Mucosa of stomach (tissue), 1 donor: ENCODE measurements around the gene SLC39A3.
A peak's percentile ranks its signal among the peaks of the same experiment; 100 is the strongest.

Experiments
- H3K27me3 ChIP-seq: one replicate; pipeline ENCODE4 v1.7.0; 2013; ENCODE audit warnings: mild to moderate bottlenecking, low read length; ENCODE audit not compliant: control insufficient read depth, insufficient read depth
- H3K36me3 ChIP-seq: one replicate; pipeline ENCODE4 v1.7.0; 2013; ENCODE audit warnings: low read length; ENCODE audit not compliant: control insufficient read depth, insufficient read depth
- H3K4me1 ChIP-seq: one replicate; pipeline ENCODE4 v1.7.0; 2013; ENCODE audit warnings: mild to moderate bottlenecking, low read length; ENCODE audit not compliant: control insufficient read depth, insufficient read depth
- H3K4me3 ChIP-seq: one replicate; pipeline ENCODE4 v1.7.0; 2013; ENCODE audit warnings: low read length
- H3K9ac ChIP-seq: one replicate; pipeline ENCODE4 v1.7.0; 2013; ENCODE audit warnings: mild to moderate bottlenecking, low read length, moderate library complexity
- H3K9me3 ChIP-seq: one replicate; pipeline ENCODE4 v1.7.0; 2013; ENCODE audit warnings: mild to moderate bottlenecking, low read length, moderate library complexity; ENCODE audit not compliant: control insufficient read depth
- donor health status: Pancreatic carcinoma.

SLC39A3 gene

DNA sequence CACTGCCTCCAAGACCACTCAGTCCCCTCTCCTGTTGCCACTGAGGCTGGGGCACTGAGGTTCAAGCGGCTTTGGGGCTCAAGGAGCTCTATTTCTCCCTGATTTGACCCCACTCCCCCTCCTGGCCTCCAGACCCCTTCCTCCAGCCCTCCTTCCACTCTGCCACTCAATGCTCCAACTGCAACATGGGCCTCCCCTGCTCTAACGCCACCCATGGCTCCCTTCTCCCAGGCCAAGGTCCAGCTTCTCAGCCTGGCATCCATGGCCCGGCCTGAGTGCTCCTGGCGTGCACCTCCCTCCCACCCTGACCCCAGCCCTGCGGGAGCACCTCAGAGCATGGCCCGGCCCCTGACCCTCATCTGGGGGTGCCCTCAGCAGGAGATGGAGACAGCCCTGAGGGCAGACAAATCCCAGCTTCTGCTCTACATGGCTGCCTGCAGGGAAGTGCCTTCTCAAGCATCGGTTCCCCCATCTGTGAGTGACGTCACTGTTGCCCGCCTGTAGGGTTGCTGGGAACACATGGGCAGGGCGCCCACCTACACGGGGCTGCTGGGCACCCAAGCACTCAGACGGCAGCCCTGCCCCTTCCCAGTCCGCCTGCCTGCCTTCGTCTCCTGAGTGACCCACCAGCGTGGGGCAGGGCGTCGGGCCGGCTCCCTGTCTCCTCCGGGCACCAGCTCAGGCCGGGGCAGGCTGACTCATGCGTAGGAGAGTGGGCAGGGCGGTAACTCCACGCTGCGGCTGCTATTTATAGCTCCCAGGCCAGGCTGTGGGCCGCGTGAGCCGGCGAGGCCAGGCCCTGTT lies 17.1 kb downstream of the SLC39A3 start:
- Histone ChIP-seq H3K4me3 (no peak overlapping the region), H3K9me3 (no peaks in the 10 kb centered on the region), H3K36me3 (no peaks in the 10 kb centered on the region), H3K4me1 (peaks cover 16% of the 10 kb centered on the region), H3K9ac (no peak overlapping the region), H3K27me3 (peaks cover 58% of the 10 kb centered on the region)

DNA sequence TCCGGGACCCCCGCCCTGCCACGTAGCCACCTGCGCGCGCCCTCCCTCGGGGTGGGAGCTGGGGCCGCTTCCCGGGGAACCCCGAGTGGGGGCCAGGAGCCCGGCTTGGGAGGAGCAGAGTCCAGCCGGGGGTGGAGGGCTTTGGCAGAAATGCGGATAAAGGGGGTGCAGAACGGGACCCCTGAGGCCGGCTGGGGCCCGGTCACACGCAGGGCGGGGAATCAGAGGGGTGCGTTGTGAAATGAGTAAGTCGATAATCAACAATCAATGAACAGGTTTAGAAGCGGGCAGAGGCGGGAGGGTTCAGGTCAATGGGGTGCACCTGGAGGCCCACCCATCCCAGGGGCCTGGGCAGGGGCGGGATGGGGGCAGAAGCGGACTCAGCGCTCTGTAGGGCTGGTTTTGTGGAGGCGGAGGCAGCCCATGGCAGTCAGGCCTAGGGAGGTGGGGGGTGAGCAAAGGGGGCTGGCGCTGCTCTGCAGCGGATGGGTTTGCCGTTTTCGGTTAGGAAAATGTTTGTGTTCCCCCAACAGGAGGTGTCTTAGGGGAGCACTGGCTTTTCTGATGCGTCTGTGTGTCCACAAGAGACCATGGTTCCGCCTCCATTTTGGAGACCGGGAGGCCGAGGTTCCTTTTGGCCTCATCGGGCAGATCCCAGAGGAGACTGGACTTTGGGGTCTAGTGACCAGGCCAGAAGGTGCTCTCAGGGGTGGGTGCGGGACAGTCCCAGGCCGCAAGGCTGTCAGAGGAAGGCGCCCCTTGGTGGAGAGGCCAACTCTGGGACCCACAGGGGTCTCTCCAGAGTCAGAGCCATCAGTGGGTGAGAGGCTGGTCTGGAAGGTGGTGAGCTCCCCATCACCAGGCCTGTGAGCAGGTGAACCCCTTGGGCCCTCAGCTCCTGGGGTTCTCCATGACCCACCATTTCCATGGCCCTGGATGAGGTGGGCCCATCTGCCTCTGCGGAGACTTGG lies 18.0 kb downstream of the SLC39A3 start:
- Histone ChIP-seq H3K27me3 (peaks cover 49% of the 10 kb centered on the region), H3K36me3 (no peaks in the 10 kb centered on the region), H3K4me3 (no peak overlapping the region), H3K4me1 (peaks cover 16% of the 10 kb centered on the region), H3K9me3 (no peaks in the 10 kb centered on the region), H3K9ac (peak overlapping the region; percentile 15)

DNA sequence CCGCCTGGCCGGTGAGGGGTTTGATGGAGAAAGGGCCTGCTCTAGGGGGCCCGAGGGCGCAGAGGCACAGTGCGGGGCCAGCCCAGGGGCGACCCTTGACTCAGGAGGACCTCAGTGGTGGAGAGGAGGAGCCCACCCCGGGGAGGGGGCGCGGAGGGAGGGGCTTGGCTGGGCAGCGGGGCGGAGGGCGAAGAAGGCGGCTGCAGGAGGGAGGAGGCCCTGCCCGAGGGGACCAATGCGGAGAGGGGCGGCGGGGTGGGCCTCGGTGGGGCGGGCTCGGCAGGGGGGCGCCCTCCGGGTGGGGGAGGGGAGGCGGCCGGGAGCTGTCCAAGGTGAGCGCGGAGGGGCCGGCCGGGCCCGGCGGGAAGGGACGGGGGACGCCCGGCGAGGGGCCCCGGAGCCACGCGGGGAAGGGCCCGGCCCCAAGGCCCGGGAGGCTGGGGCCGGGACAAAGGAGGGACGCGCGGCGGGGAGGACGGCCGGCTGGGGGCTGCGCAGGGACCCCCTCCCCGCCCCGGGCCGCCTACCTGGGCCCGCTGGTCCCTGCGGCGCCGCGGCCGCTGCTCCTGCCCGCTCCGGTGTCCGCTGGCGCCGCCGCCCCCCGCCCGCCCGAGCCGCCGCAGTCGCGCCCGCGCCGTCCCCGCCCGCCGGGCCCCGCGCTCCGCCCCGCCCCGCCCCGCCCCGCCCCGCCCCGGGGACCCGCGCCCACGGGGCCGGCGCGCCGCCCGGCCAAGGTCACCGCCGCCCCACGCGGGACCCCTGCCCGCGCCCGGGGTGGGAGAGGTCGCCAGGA lies 18.8 kb downstream of the SLC39A3 start, which contains the start of gene DIRAS1:
Gene DIRAS1, minus strand, starts transcription at position 596 of the 793 bp plus-strand sequence. CDS start 3,566 bp downstream, outside the sequence.
- Histone ChIP-seq H3K9ac (peak within 1 kb of the TSS; percentile 15), H3K9me3 (no peaks in the 10 kb centered on the region), H3K4me3 (no peak within 1 kb of the TSS), H3K27me3 (peaks cover 41% of the 10 kb centered on the region), H3K4me1 (peaks cover 16% of the 10 kb centered on the region), H3K36me3 (no peaks in the 10 kb centered on the region)

DNA sequence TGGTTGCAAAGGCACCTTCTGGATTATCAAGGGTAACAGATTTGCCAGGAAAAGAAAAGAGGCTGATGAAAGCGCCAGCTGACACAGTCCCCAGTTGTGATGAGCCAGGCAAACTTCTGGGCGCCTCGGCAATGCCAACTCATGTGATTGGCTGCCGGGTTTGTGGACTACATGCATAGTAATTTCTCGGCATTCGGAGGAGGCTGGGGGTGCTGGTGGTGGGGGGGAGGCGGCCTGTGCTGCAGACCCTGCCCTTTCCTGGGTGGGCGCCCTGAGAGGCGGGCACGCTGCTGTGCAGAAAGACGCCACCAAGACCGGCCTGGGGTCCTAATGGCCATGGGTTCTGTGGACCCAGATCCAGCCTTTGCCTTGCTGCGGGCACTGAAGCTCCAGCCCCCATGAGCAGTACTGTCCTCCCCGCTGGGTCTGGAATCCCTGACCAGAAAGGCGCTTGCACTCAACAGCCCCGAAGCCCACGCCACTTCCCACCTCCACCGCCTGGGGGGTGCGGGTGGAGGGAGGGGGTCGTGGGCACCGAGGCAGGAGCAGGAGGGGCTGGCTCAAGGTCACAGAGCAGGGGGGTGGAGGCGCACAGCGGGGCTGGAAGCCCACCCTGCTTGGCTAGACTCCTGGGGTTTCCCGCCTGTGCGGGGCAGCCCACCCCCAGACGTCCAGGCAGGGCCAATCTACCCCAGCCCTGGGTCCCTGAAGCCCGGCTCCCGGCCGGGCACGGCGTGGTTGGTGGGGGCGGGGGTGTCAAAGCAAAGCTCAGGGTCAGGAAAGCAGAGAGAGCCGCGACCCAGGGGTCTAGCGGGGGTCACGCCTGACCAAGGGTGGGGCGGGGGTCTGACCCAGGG lies 19.7 kb downstream of the SLC39A3 start:
- Histone ChIP-seq H3K9me3 (peaks cover 4% of the 10 kb centered on the region), H3K9ac (no peak overlapping the region), H3K4me1 (peaks cover 16% of the 10 kb centered on the region), H3K36me3 (no peaks in the 10 kb centered on the region), H3K4me3 (no peak overlapping the region), H3K27me3 (peaks cover 40% of the 10 kb centered on the region)

DNA sequence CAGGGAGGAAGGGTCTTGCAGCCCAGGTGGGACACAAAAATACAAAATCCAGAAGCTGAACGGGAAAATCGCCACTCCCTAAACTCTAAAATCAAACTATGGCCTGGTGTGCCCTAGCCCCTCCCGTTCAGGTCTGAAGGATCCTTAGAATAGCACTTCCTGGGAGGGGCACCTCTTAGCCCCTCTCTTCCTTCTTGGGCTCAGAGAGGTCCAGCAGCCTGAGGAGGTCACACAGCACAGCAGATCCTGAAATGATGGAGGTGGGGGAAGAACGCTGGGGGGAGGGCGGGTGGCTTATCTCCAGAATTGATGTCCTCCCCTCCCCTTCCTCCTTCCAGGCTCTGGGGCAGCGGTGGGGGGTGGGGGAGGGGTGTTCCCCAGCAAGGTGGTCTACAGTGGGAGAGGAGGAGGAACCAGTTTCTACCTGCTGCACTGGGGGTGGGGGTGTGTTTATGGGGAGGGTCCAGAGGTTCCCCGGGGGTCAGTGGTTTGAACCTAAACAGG lies 20.5 kb downstream of the SLC39A3 start:
- no peak overlapping the region for H3K4me3 ChIP-seq
- peaks cover 4% of the 10 kb centered on the region for H3K9me3 ChIP-seq
- peaks cover 16% of the 10 kb centered on the region for H3K4me1 ChIP-seq
- no peaks in the 10 kb centered on the region for H3K36me3 ChIP-seq
- H3K27me3 ChIP-seq = peaks cover 37% of the 10 kb centered on the region
- H3K9ac ChIP-seq = no peak overlapping the region

DNA sequence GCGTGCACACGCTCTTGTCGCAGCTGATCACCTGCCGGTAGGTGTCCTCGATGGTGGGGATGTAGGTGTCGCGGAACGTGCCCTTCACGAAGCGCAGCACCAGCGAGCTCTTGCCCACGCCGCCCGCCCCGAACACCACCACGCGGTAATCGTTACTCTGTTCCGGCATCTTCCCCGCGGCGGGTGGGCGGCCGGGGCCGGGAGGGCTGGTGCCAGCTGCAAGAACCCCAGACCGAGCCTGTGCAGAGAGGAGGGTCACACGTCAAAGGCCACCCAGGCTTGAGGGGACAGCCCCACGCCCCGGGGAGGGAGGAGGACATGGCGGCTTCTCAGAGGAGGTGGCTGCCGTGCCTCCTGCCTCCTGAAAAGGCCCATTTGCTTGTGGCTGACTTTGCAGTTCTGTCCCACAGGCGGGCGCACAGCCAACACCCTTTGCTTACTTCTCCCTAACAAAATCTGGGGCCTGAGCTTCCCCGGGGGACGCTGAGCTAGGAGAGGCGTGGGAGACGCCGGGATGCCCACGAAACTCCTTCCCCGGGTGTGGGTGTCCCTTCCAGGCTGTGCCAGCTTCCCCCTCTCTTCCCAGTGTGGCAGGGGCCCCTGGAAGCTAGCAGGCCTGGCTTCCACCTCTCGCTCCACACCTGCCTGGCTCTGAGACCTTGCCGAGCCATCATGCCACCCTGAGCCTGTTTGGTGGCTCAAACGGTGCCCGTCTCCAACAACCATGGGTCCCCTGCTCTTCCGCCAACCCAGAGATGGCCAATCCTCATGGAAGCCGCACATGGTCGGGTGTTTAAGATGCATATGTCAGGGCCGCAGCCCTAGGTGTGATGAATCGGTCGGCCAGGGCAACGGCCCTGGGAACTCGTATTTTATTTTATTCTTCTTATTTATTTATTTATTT lies 21.9 kb downstream of the SLC39A3 start:
- H3K9me3 ChIP-seq = peaks cover 4% of the 10 kb centered on the region
- no peak overlapping the region for H3K9ac ChIP-seq
- H3K4me1 ChIP-seq = peaks cover 7% of the 10 kb centered on the region
- H3K36me3 ChIP-seq = no peaks in the 10 kb centered on the region
- peaks cover 31% of the 10 kb centered on the region for H3K27me3 ChIP-seq
- no peak overlapping the region for H3K4me3 ChIP-seq

DNA sequence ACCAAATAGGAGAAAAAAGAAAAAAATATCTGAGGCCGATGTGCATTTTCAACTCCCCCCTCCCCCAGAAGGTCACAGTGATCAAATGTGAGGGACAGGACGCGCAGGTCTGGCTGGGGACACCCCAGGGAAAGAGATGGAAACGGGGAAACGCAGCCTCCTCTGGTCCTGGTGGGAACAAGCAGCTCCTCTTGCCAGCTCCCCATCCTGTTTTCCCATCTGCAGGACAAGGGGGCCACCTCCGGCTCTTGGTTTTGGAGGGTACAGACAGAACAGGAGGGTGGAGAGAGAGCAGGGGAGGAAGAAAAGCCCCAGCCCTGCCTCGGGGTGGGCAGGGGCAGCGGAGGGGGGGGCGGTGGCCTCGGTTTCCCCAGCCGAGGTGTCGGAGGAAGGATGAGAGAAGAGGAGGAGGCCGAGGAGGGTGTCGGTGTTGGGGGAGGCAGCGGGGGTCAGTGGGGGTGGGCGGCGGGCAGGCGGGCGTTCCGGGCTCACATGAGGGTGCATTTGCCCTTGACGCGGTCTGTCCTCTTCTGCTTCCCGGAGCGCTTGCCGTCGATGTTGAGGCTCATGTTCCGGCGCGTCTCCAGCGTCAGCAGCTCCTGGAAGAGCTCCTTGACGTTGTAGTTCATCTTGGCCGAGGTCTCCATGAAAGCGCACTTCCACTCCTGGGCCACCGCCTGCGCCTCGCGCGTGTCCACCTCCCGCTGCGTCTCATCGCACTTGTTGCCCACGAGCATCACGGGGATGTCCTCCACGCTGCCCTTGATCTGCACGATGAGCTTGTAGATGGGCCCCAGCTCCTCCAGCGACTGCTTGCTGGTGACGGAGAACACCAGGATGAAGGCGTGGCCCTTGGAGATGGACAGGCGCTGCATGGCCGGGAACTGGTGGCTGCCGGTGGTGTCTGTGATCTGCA lies 22.8 kb downstream of the SLC39A3 start:
- H3K4me1 ChIP-seq = peaks cover 4% of the 10 kb centered on the region
- peaks cover 22% of the 10 kb centered on the region for H3K27me3 ChIP-seq
- H3K4me3 ChIP-seq = no peak overlapping the region
- no peak overlapping the region for H3K9ac ChIP-seq
- no peaks in the 10 kb centered on the region for H3K36me3 ChIP-seq
- H3K9me3 ChIP-seq = peaks cover 4% of the 10 kb centered on the region

DNA sequence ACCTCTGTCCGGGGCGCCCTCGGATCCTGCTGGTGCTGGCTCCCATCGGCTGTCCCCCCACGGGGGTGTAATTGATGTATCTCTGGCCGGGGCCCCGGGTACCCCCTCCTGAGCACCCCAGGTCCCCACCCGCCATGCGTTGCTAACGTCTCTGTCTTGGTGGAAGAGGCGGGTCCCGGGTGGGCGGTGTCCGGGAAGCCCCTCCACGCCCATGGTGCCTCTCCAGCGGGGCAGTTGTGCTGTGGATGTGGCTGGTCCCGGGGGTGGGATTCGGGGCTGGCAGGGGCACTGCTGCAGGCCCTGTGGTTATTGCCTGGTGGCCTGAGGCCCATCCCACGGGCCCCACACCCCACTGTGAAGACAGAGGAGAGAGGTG lies 23.6 kb downstream of the SLC39A3 start:
- peaks cover 16% of the 10 kb centered on the region for H3K27me3 ChIP-seq
- no peak overlapping the region for H3K4me3 ChIP-seq
- no peak overlapping the region for H3K9ac ChIP-seq
- no peaks in the 10 kb centered on the region for H3K4me1 ChIP-seq
- peaks cover 4% of the 10 kb centered on the region for H3K9me3 ChIP-seq
- no peaks in the 10 kb centered on the region for H3K36me3 ChIP-seq

DNA sequence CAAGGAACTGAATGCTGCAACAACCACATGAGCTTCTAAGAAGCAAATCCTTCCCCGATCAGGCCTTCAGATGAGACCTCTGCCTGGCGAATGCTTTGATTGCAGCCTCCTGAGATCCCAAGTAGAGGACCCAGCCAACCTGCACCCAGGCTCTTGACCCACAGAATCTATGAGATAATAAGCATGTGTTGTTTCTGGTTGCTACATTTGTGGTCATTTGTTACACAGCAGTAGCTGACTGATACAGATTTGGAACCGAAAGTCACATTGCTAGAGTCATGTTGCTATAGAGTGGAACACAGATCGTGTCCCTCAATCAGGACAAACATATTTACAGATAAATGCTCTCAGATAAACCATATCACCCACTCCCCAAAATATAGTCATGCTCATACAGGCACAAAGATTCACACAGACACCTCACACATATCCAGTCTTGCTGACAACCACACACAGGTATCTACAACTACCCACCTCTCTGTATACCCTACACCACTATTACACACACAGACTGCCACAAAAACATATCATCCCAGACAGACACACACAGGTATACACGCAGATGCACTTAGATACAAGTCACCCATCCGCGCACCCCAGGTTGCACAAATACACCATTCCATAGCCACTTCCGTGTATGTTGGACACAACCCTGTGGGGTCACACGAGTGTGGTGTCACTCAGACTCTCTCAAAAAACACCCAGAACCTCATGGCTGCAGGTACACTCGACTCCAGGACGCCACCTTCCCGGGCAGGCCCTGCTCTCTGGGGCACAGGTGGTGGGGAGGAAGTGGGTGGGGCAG lies 24.1 kb downstream of the SLC39A3 start:
- Histone ChIP-seq H3K9me3 (peaks cover 4% of the 10 kb centered on the region), H3K27me3 (peaks cover 15% of the 10 kb centered on the region), H3K36me3 (no peaks in the 10 kb centered on the region), H3K9ac (no peak overlapping the region), H3K4me1 (no peaks in the 10 kb centered on the region), H3K4me3 (no peak overlapping the region)
